HEK293 (cell line): Measurements from ENCODE around the gene ITSN1.

Source experiments
- FEZF1 ChIP-seq: fragments of 450-650 bp; formaldehyde crosslinking; IDR thresholded peaks from 2 replicates; pipeline ENCODE4 v1.5.1; 2016; ENCODE audit warnings: missing biosample characterization, missing genetic modification characterization
- GLIS1 ChIP-seq: fragments of 450-650 bp; formaldehyde crosslinking; IDR thresholded peaks from 2 replicates; pipeline ENCODE4 v1.5.1; 2016; ENCODE audit warnings: missing biosample characterization, missing genetic modification characterization
- HOXD13 ChIP-seq: sonication (generic); formaldehyde crosslinking; IDR thresholded peaks from 2 replicates; pipeline ENCODE4 v1.8.0; 2022; ENCODE audit warnings: missing genetic modification reagents, borderline replicate concordance
- IKZF3 ChIP-seq: fragments of 450-650 bp; IDR thresholded peaks from 2 replicates; pipeline ENCODE4 v1.5.0; 2018; ENCODE audit warnings: missing biosample characterization, mild to moderate bottlenecking, missing genetic modification characterization, moderate library complexity
- MEIS1 ChIP-seq: sonication (generic); formaldehyde crosslinking; IDR thresholded peaks from 2 replicates; pipeline ENCODE4 v1.8.1; 2022; ENCODE audit warnings: missing genetic modification reagents, mild to moderate bottlenecking, borderline replicate concordance
- OVOL3 ChIP-seq: fragments of 450-650 bp; formaldehyde crosslinking; IDR thresholded peaks from 2 replicates; pipeline ENCODE4 v1.5.1; 2016; ENCODE audit warnings: missing biosample characterization, missing genetic modification characterization
- TCF7L2 ChIP-seq: IDR thresholded peaks from 2 replicates; pipeline ENCODE4 v1.6.1; 2011; ENCODE audit warnings: low read depth, mild to moderate bottlenecking, inconsistent platforms, low read length, moderate library complexity, borderline replicate concordance
- YY2 ChIP-seq: fragments of 450-650 bp; formaldehyde crosslinking; IDR thresholded peaks from 2 replicates; pipeline ENCODE4 v1.5.1; 2016; ENCODE audit warnings: missing biosample characterization, missing genetic modification characterization
- ZBTB1 ChIP-seq: fragments of 450-650 bp; formaldehyde crosslinking; IDR thresholded peaks from 2 replicates; pipeline ENCODE4 v1.5.1; 2016; ENCODE audit warnings: missing biosample characterization, missing genetic modification characterization
- ZIC2 ChIP-seq: fragments of 450-650 bp; formaldehyde crosslinking; IDR thresholded peaks from 2 replicates; pipeline ENCODE4 v1.5.1; 2016; ENCODE audit warnings: missing biosample characterization, missing genetic modification characterization
- ZNF133 ChIP-seq: fragments of 450-650 bp; formaldehyde crosslinking; IDR thresholded peaks from 2 replicates; pipeline ENCODE4 v1.5.1; 2016; ENCODE audit warnings: missing biosample characterization, missing genetic modification characterization
- ZNF140 ChIP-seq: fragments of 450-650 bp; formaldehyde crosslinking; IDR thresholded peaks from 2 replicates; pipeline ENCODE4 v1.5.1; 2016; ENCODE audit warnings: missing biosample characterization, missing genetic modification characterization
- ZNF169 ChIP-seq: fragments of 450-650 bp; formaldehyde crosslinking; IDR thresholded peaks from 2 replicates; pipeline ENCODE4 v1.5.1; 2016; ENCODE audit warnings: missing biosample characterization, missing genetic modification characterization
- ZNF19 ChIP-seq: fragments of 450-650 bp; formaldehyde crosslinking; IDR thresholded peaks from 2 replicates; pipeline ENCODE4; 2016; ENCODE audit warnings: missing biosample characterization, missing genetic modification characterization, low read depth
- ZNF248 ChIP-seq: fragments of 450-650 bp; formaldehyde crosslinking; IDR thresholded peaks from 2 replicates; pipeline ENCODE4 v1.5.1; 2017; ENCODE audit warnings: missing biosample characterization, missing genetic modification characterization
- ZNF274 ChIP-seq, 2 experiments: fragments of 200-500 bp in 1 of 2; fragments of 450-650 bp in 1 of 2; sonication (Bioruptor generic) in 1 of 2; formaldehyde crosslinking in 1 of 2; IDR thresholded peaks; 2 replicates each; pipeline versions ENCODE4 v1.5.1 to v1.6.1; 2014 to 2016; ENCODE audit warnings: borderline replicate concordance in 1 of 2, inconsistent platforms in 1 of 2, low read length in 1 of 2, missing biosample characterization in 1 of 2, missing genetic modification characterization in 1 of 2
- ZNF391 ChIP-seq: fragments of 450-650 bp; formaldehyde crosslinking; IDR thresholded peaks from 2 replicates; pipeline ENCODE4 v1.5.1; 2016; ENCODE audit warnings: low read depth, missing biosample characterization, missing genetic modification characterization, borderline replicate concordance
- ZNF394 ChIP-seq: fragments of 450-650 bp; formaldehyde crosslinking; IDR thresholded peaks from 2 replicates; pipeline ENCODE4 v1.5.1; 2016; ENCODE audit warnings: missing biosample characterization, missing genetic modification characterization, mild to moderate bottlenecking, moderate library complexity, borderline replicate concordance
- ZNF423 ChIP-seq: fragments of 450-650 bp; formaldehyde crosslinking; IDR thresholded peaks from 2 replicates; pipeline ENCODE4 v1.5.1; 2016; ENCODE audit warnings: missing biosample characterization, missing genetic modification characterization
- ZNF473 ChIP-seq: fragments of 450-650 bp; formaldehyde crosslinking; IDR thresholded peaks from 2 replicates; pipeline ENCODE4 v1.5.1; 2017; ENCODE audit warnings: missing biosample characterization, missing genetic modification characterization
- ZNF48 ChIP-seq: fragments of 450-650 bp; formaldehyde crosslinking; IDR thresholded peaks from 2 replicates; pipeline ENCODE4 v1.5.1; 2016; ENCODE audit warnings: missing biosample characterization, missing genetic modification characterization
- ZNF544 ChIP-seq: fragments of 450-650 bp; formaldehyde crosslinking; IDR thresholded peaks from 2 replicates; pipeline ENCODE4 v1.5.0; 2017; ENCODE audit warnings: missing biosample characterization, missing genetic modification characterization
- ZNF558 ChIP-seq: fragments of 450-650 bp; formaldehyde crosslinking; IDR thresholded peaks from 2 replicates; pipeline ENCODE4 v1.5.1; 2016; ENCODE audit warnings: missing biosample characterization, missing genetic modification characterization
- ZNF707 ChIP-seq: fragments of 450-650 bp; formaldehyde crosslinking; IDR thresholded peaks from 2 replicates; pipeline ENCODE4 v1.5.1; 2016; ENCODE audit warnings: missing biosample characterization, missing genetic modification characterization
- ZNF76 ChIP-seq: fragments of 450-650 bp; formaldehyde crosslinking; IDR thresholded peaks from 2 replicates; pipeline ENCODE4; 2016; ENCODE audit warnings: low read depth, missing biosample characterization, missing genetic modification characterization, borderline replicate concordance
- ZNF792 ChIP-seq: fragments of 450-650 bp; formaldehyde crosslinking; IDR thresholded peaks from 2 replicates; pipeline ENCODE4 v1.5.1; 2016; ENCODE audit warnings: missing biosample characterization, missing genetic modification characterization
- ZSCAN16 ChIP-seq: fragments of 450-650 bp; formaldehyde crosslinking; IDR thresholded peaks from 2 replicates; pipeline ENCODE4 v1.5.1; 2016; ENCODE audit warnings: missing biosample characterization, missing genetic modification characterization
- TF ChIP-seq, protein P1 (sequence below): fragments of 450-650 bp; formaldehyde crosslinking; IDR thresholded peaks from 2 replicates; pipeline ENCODE4 v1.5.1; 2016; ENCODE audit warnings: missing biosample characterization, missing genetic modification characterization
- TF ChIP-seq, protein P2 (sequence below): fragments of 450-650 bp; formaldehyde crosslinking; IDR thresholded peaks from 2 replicates; pipeline ENCODE4 v1.5.1; 2016; ENCODE audit warnings: missing biosample characterization, missing genetic modification characterization
- TF ChIP-seq, protein P3 (sequence below): fragments of 450-650 bp; formaldehyde crosslinking; IDR thresholded peaks from 2 replicates; pipeline ENCODE4 v1.5.1; 2017; ENCODE audit warnings: missing biosample characterization, missing genetic modification characterization
- TF ChIP-seq, protein P4 (sequence below): fragments of 450-650 bp; formaldehyde crosslinking; IDR thresholded peaks from 2 replicates; pipeline ENCODE4 v1.5.1; 2016; ENCODE audit warnings: missing biosample characterization, missing genetic modification characterization

Gene ITSN1

DNA sequence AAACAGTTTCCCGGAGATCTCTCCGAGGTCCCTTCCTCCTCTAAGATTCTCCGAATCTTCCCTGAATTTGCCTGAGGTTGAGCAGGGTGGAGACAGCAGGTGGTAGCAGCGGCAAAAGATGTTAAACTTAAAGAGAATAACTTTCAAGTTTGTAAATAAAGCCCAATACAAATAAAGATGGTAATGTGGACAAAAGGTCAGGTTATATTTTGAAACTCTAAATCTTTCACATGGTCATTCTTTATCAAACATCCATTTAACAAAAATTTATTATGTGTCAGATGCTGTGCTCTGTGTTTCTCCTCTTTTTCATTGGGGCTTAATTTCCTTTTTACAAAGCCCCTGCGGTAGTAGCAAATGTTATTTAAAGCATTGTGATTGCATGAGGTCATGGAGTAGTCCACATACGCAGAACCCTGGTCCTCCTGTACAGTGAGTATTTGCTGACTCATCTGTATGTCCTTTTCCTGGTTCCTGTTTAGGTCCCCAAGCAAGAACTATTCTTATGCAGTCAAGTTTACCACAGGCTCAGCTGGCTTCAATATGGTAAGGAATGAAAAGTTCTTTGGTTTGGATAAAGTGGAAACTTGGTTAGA is 119.2 kb downstream of the ITSN1 start (continued):
- TF ChIP-seq, protein P1, sequence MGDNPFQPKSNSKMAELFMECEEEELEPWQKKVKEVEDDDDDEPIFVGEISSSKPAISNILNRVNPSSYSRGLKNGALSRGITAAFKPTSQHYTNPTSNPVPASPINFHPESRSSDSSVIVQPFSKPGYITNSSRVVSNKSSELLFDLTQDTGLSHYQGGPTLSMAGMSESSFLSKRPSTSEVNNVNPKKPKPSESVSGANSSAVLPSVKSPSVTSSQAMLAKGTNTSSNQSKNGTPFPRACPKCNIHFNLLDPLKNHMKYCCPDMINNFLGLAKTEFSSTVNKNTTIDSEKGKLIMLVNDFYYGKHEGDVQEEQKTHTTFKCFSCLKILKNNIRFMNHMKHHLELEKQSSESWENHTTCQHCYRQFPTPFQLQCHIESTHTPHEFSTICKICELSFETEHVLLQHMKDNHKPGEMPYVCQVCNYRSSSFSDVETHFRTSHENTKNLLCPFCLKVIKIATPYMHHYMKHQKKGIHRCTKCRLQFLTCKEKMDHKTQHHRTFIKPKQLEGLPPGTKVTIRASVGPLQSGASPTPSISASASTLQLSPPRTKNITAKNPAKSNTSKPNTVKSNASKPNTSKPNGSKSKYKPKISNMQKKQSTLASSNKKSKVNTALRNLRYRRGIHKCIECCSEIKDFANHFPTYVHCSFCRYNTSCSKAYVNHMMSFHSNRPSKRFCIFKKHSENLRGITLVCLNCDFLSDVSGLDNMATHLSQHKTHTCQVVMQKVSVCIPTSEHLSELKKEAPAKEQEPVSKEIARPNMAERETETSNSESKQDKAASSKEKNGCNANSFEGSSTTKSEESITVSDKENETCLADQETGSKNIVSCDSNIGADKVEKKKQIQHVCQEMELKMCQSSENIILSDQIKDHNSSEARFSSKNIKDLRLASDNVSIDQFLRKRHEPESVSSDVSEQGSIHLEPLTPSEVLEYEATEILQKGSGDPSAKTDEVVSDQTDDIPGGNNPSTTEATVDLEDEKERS (tag by site-specific recombination), result no peak
- TF ChIP-seq ZNF473 (tag by site-specific recombination) (no peak), ZNF140 (tag by site-specific recombination) (no peak), ZSCAN16 (tag by site-specific recombination) (no peak), MEIS1 (no peak), ZNF48 (no peak), IKZF3 (tag by site-specific recombination) (peak; percentile 79), YY2 (no peak), OVOL3 (no peak), ZNF792 (tag by site-specific recombination) (no peak), ZNF423 (tag by site-specific recombination) (no peak), ZNF169 (tag by site-specific recombination) (no peak), ZIC2 (tag by site-specific recombination) (no peak), ZBTB1 (no peak), ZNF558 (peak; percentile 79), ZNF544 (tag by site-specific recombination) (no peak), TCF7L2 (no peak), ZNF248 (no peak), ZNF391 (tag by site-specific recombination) (0 out of 2 replicates have a peak, but pooled peaks have one; percentile 23), HOXD13 (CRISPR knock-in tag) (peak; percentile 35; the same call in 1 of the 2 replicates), ZNF76 (tag by site-specific recombination) (peak; percentile 20; the same call in 1 of the 2 replicates), ZNF394 (peak; percentile 85), ZNF19 (tag by site-specific recombination) (no peak), ZNF707 (tag by site-specific recombination) (peak; percentile 67), GLIS1 (tag by site-specific recombination) (peak; percentile 60), ZNF133 (tag by site-specific recombination) (no peak), ZNF274 (IDR thresholded peaks at IDR 0.05; ENCODE audit: low read length) (no peak), ZNF274 (tag by site-specific recombination; IDR thresholded peaks at IDR 0.05; ENCODE audit: borderline replicate concordance) (no peak), FEZF1 (tag by site-specific recombination) (peak; percentile 90)
- TF ChIP-seq, protein P2, sequence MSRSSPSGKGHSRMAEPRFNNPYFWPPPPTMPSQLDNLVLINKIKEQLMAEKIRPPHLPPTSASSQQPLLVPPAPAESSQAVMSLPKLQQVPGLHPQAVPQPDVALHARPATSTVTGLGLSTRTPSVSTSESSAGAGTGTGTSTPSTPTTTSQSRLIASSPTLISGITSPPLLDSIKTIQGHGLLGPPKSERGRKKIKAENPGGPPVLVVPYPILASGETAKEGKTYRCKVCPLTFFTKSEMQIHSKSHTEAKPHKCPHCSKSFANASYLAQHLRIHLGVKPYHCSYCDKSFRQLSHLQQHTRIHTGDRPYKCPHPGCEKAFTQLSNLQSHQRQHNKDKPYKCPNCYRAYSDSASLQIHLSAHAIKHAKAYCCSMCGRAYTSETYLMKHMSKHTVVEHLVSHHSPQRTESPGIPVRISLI (tag by site-specific recombination), result no peak
- TF ChIP-seq, protein P3, sequence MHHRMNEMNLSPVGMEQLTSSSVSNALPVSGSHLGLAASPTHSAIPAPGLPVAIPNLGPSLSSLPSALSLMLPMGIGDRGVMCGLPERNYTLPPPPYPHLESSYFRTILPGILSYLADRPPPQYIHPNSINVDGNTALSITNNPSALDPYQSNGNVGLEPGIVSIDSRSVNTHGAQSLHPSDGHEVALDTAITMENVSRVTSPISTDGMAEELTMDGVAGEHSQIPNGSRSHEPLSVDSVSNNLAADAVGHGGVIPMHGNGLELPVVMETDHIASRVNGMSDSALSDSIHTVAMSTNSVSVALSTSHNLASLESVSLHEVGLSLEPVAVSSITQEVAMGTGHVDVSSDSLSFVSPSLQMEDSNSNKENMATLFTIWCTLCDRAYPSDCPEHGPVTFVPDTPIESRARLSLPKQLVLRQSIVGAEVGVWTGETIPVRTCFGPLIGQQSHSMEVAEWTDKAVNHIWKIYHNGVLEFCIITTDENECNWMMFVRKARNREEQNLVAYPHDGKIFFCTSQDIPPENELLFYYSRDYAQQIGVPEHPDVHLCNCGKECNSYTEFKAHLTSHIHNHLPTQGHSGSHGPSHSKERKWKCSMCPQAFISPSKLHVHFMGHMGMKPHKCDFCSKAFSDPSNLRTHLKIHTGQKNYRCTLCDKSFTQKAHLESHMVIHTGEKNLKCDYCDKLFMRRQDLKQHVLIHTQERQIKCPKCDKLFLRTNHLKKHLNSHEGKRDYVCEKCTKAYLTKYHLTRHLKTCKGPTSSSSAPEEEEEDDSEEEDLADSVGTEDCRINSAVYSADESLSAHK (tag by site-specific recombination), result 0 out of 2 replicates have a peak, but pooled peaks have one; percentile 14
- TF ChIP-seq, protein P4, sequence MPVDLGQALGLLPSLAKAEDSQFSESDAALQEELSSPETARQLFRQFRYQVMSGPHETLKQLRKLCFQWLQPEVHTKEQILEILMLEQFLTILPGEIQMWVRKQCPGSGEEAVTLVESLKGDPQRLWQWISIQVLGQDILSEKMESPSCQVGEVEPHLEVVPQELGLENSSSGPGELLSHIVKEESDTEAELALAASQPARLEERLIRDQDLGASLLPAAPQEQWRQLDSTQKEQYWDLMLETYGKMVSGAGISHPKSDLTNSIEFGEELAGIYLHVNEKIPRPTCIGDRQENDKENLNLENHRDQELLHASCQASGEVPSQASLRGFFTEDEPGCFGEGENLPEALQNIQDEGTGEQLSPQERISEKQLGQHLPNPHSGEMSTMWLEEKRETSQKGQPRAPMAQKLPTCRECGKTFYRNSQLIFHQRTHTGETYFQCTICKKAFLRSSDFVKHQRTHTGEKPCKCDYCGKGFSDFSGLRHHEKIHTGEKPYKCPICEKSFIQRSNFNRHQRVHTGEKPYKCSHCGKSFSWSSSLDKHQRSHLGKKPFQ, result no peak
